H1 (cell line): ENCODE measurements around the gene ENPP3. TPM values are rescaled to one million over a fixed set of nuclear protein-coding genes. Genes with fewer than 3 reads are reported as not detected.

Source experiments
- CTCF ChIA-PET: fragments of 300-600 bp; sonication (Branson Sonifier 250); formaldehyde crosslinking; loops from one replicate; lab custom pipeline; 2021; ENCODE audit not compliant: partially characterized antibody; lab: Charles Lee
- POLR2A ChIA-PET: fragments of 300-600 bp; sonication (Branson Sonifier 250); formaldehyde crosslinking; loops from one replicate; lab custom pipeline; 2021; ENCODE audit warnings: inconsistent platforms; ENCODE audit not compliant: partially characterized antibody; lab: Charles Lee
- DNase-seq, 2 experiments: peaks; one replicate each; pipeline versions ENCODE4 v3.0.0 to v3.0.0-alpha.2; 2010 to 2022; ENCODE audit warnings: low spot score in 2 of 2, low read depth in 1 of 2, mixed read lengths in 1 of 2
- FAIRE-seq: peaks from 2 replicates; lab custom pipeline; 2011; peaks lifted over from hg19 to GRCh38; lab: Jason Lieb, UNC
- H2AFZ ChIP-seq: 2 replicates; pipeline ENCODE4 v1.8.1; 2012; ENCODE audit warnings: low read length, inconsistent platforms
- H2AK5ac ChIP-seq: 2 replicates; pipeline ENCODE4 v1.6.1; 2013; ENCODE audit warnings: low read depth, low read length
- H2BK120ac ChIP-seq: replicated peaks from 2 replicates; pipeline ENCODE3; 2013; ENCODE audit warnings: low read depth, low read length, inconsistent platforms
- H2BK12ac ChIP-seq: 2 replicates; pipeline ENCODE4 v1.6.1; 2013; ENCODE audit warnings: low read depth, low read length
- H2BK15ac ChIP-seq: 2 replicates; pipeline ENCODE4 v1.6.1; 2013; ENCODE audit warnings: low read length
- H2BK20ac ChIP-seq: 2 replicates; pipeline ENCODE4 v1.6.1; 2013; ENCODE audit warnings: low read length
- H2BK5ac ChIP-seq: 2 replicates; pipeline ENCODE4 v1.6.1; 2013; ENCODE audit warnings: low read depth, low read length
- H3K14ac ChIP-seq: 2 replicates; pipeline ENCODE4 v1.6.1; 2013; ENCODE audit warnings: inconsistent platforms; ENCODE audit not compliant: insufficient read length
- H3K18ac ChIP-seq: 2 replicates; pipeline ENCODE4 v1.6.1; 2013; ENCODE audit warnings: low read length; ENCODE audit errors: extremely low read depth
- H3K23ac ChIP-seq: 2 replicates; pipeline ENCODE4 v1.6.1; 2013; ENCODE audit warnings: inconsistent platforms; ENCODE audit not compliant: insufficient read length
- H3K23me2 ChIP-seq: 2 replicates; pipeline ENCODE4 v1.6.1; 2013; ENCODE audit warnings: low read depth, low read length
- H3K27ac ChIP-seq: 2 replicates; pipeline ENCODE4 v1.6.1; 2011; ENCODE audit warnings: low read depth, low read length, inconsistent platforms
- H3K27me3 ChIP-seq, 4 experiments: replicated peaks in 1 of 4; 1 replicate in 1 of 4; 2 replicates in 3 of 4; pipeline versions ENCODE4 v1.6.1 to v1.8.1; 2011 to 2013; ENCODE audit warnings: low read length in 3 of 4, mild to moderate bottlenecking in 3 of 4, inconsistent platforms in 2 of 4, mixed read lengths in 2 of 4, moderate library complexity in 1 of 4; ENCODE audit not compliant: control insufficient read depth in 3 of 4, insufficient read depth in 3 of 4; ENCODE audit errors: extremely low read depth in 1 of 4
- H3K36me3 ChIP-seq, 4 experiments: 2 replicates each; pipeline versions ENCODE4 v1.6.1 to v1.8.1; 2011 to 2013; ENCODE audit warnings: mild to moderate bottlenecking in 4 of 4, low read length in 3 of 4, moderate library complexity in 2 of 4, control low read depth in 1 of 4, inconsistent platforms in 1 of 4; ENCODE audit not compliant: insufficient read depth in 4 of 4, control insufficient read depth in 2 of 4
- H3K4ac ChIP-seq: replicated peaks from 2 replicates; pipeline ENCODE3; 2013; ENCODE audit warnings: low read length, low read depth, mixed read lengths, inconsistent platforms; ENCODE audit not compliant: insufficient read length
- H3K4me1 ChIP-seq, 4 experiments: replicated peaks in 1 of 4; 1 replicate in 1 of 4; 2 replicates in 3 of 4; pipeline versions ENCODE4 v1.6.1 to v1.8.1; 2011 to 2013; ENCODE audit warnings: low read length in 3 of 4, inconsistent platforms in 2 of 4, mixed read lengths in 1 of 4; ENCODE audit not compliant: insufficient read depth in 4 of 4, control insufficient read depth in 3 of 4
- H3K4me2 ChIP-seq, 2 experiments: 2 replicates each; pipeline versions ENCODE4 v1.6.1 to v1.8.1; 2011 to 2013; ENCODE audit warnings: low read depth in 2 of 2, low read length in 2 of 2, control low read depth in 1 of 2, inconsistent platforms in 1 of 2, mild to moderate bottlenecking in 1 of 2; ENCODE audit not compliant: insufficient read depth in 1 of 2
- H3K4me3 ChIP-seq, 4 experiments: fragments of 200-600, 300-600 bp in 1 of 4; sonication (generic), shearing (Covaris generic), sonication (Bioruptor Twin) in 1 of 4; 2 replicates each; pipeline versions ENCODE4 v1.5.1 to v1.8.1; 2011 to 2016; ENCODE audit warnings: low read length in 4 of 4, low read depth in 3 of 4, control low read depth in 2 of 4, inconsistent platforms in 2 of 4, mild to moderate bottlenecking in 2 of 4, mixed read lengths in 1 of 4, moderate library complexity in 1 of 4; ENCODE audit not compliant: insufficient read depth in 2 of 4; ENCODE audit errors: extremely low read depth in 1 of 4
- H3K56ac ChIP-seq: replicated peaks from 2 replicates; pipeline ENCODE3; 2013; ENCODE audit warnings: low read depth, mild to moderate bottlenecking, mixed read lengths, low read length, inconsistent platforms; ENCODE audit not compliant: insufficient read length
- H3K79me1 ChIP-seq: 2 replicates; pipeline ENCODE4 v1.6.1; 2013; ENCODE audit warnings: low read depth, low read length, control low read depth
- H3K79me2 ChIP-seq, 2 experiments: 2 replicates each; pipeline versions ENCODE4 v1.6.1 to v1.8.1; 2012 to 2013; ENCODE audit warnings: low read length in 2 of 2, mild to moderate bottlenecking in 2 of 2, inconsistent platforms in 1 of 2; ENCODE audit not compliant: insufficient read depth in 2 of 2, control insufficient read depth in 1 of 2
- H3K9ac ChIP-seq, 4 experiments: replicated peaks in 1 of 4; 1 replicate in 1 of 4; 2 replicates in 3 of 4; pipeline versions ENCODE4 v1.6.1 to v1.8.1; 2011 to 2013; ENCODE audit warnings: low read depth in 3 of 4, low read length in 3 of 4, control low read depth in 2 of 4, mild to moderate bottlenecking in 2 of 4, moderate library complexity in 2 of 4, inconsistent platforms in 1 of 4; ENCODE audit errors: extremely low read depth in 1 of 4
- H3K9me3 ChIP-seq, 2 experiments: 2 replicates each; pipeline versions ENCODE4 v1.6.1 to v1.8.1; 2012 to 2013; ENCODE audit warnings: mild to moderate bottlenecking in 2 of 2, moderate library complexity in 2 of 2, control low read depth in 1 of 2, inconsistent platforms in 1 of 2, low read depth in 1 of 2, low read length in 1 of 2, mixed read lengths in 1 of 2; ENCODE audit not compliant: insufficient read depth in 2 of 2
- H4K20me1 ChIP-seq, 2 experiments: replicated peaks in 1 of 2; 2 replicates each; pipeline versions ENCODE3 to v1.8.1; 2011 to 2013; ENCODE audit warnings: inconsistent platforms in 2 of 2, low read length in 2 of 2, mild to moderate bottlenecking in 1 of 2; ENCODE audit not compliant: insufficient read depth in 2 of 2, control insufficient read depth in 1 of 2
- H4K5ac ChIP-seq: 2 replicates; pipeline ENCODE4 v1.6.1; 2013; ENCODE audit warnings: low read length, low read depth, mixed read lengths, inconsistent platforms; ENCODE audit not compliant: insufficient read length
- H4K8ac ChIP-seq: 2 replicates; pipeline ENCODE4 v1.8.0; 2013; ENCODE audit warnings: mild to moderate bottlenecking, moderate library complexity, low read length, inconsistent platforms; ENCODE audit not compliant: insufficient read depth; ENCODE audit errors: extremely low read depth
- H4K91ac ChIP-seq: replicated peaks from 2 replicates; pipeline ENCODE3; 2013; ENCODE audit warnings: low read length, mixed read lengths, inconsistent platforms; ENCODE audit not compliant: insufficient read length
- CHD2 ChIP-seq: IDR thresholded peaks from 2 replicates; pipeline ENCODE4 v1.6.1; 2012; ENCODE audit warnings: low read length, improper control_type of control experiment
- CTBP2 ChIP-seq: IDR thresholded peaks from 2 replicates; pipeline ENCODE4 v1.7.0; 2011; ENCODE audit warnings: borderline replicate concordance, mild to moderate bottlenecking, moderate library complexity, mixed read lengths, low read length; ENCODE audit not compliant: insufficient read depth, insufficient read length
- HDAC6 ChIP-seq: IDR thresholded peaks from one replicate; pipeline ENCODE4 v1.7.1; 2012; ENCODE audit warnings: low read depth, mild to moderate bottlenecking, inconsistent platforms, low read length, moderate library complexity
- MAFK ChIP-seq: IDR thresholded peaks from 2 replicates; pipeline ENCODE4 v1.6.1; 2012; ENCODE audit warnings: low read depth, mild to moderate bottlenecking, improper control_type of control experiment, low read length
- NRF1 ChIP-seq: IDR thresholded peaks from 2 replicates; pipeline ENCODE4 v1.6.1; 2011; ENCODE audit warnings: mild to moderate bottlenecking, low read depth, low read length, improper control_type of control experiment
- POLR2A ChIP-seq, 2 experiments: IDR thresholded peaks; 1 replicate in 1 of 2; 2 replicates in 1 of 2; pipeline ENCODE4 v1.6.1; 2011; ENCODE audit warnings: low read depth in 2 of 2, low read length in 2 of 2, mild to moderate bottlenecking in 2 of 2; ENCODE audit errors: control extremely low read depth in 1 of 2
- SIX5 ChIP-seq: IDR thresholded peaks from 2 replicates; pipeline ENCODE4 v1.6.1; 2011; ENCODE audit warnings: mild to moderate bottlenecking, low read depth, low read length
- SP1 ChIP-seq: IDR thresholded peaks from 2 replicates; pipeline ENCODE4 v1.6.1; 2011; ENCODE audit warnings: low read depth, low read length
- SP4 ChIP-seq: IDR thresholded peaks from 2 replicates; pipeline ENCODE4 v1.6.1; 2012; ENCODE audit warnings: low read length, inconsistent platforms
- SRF ChIP-seq: IDR thresholded peaks from 2 replicates; pipeline ENCODE4 v1.6.1; 2011; ENCODE audit warnings: mild to moderate bottlenecking, low read depth, low read length, moderate library complexity
- TEAD4 ChIP-seq: IDR thresholded peaks from 2 replicates; pipeline ENCODE4 v1.6.1; 2012; ENCODE audit warnings: low read depth, low read length, inconsistent platforms, mixed read lengths
- WGBS, 2 experiments: shearing (Covaris generic) in 1 of 2; methylation state at CpG; one replicate each; pipeline versions ENCODE4 v1.1.6 to v1.1.7; 2013 to 2015; ENCODE audit warnings: low lambda C conversion rate in 2 of 2, mixed read lengths in 2 of 2, inconsistent platforms in 1 of 2, low coverage in 1 of 2, missing lambda C conversion rate in 1 of 2; ENCODE audit not compliant: insufficient replicate concordance in 2 of 2, insufficient coverage in 1 of 2, insufficient read length in 1 of 2; ENCODE audit errors: extremely low coverage in 1 of 2, missing lambda C conversion rate in 1 of 2; 5-methylcytosine and 5-hydroxymethylcytosine counted together
- polyA plus RNA-seq, 7 experiments: library from polyadenylated mRNA; depleted of rRNA in 3 of 7; stranded (reverse) in 5 of 7; unstranded in 2 of 7; fragments of >200 nt in 5 of 7; fragments of 200-250 nt in 2 of 7; gene quantifications; 1 replicate in 5 of 7; 2 replicates in 1 of 7; 4 replicates in 1 of 7; pipeline versions ENCODE4 v1.2.1 to v1.2.3, GENCODE V29; 2011 to 2013; ENCODE audit warnings: missing spikeins in 2 of 7, mixed read lengths in 2 of 7
- total RNA-seq: library from RNA; stranded (reverse); fragmentation: NEBNext Ultra II Directional; extraction: Animal tissue kit (Norgen Biotek cat#: 25700); gene quantifications from 2 replicates; pipeline ENCODE4 v1.2.1, GENCODE V29; 2021
- TF ChIP-seq, protein P1 (sequence below): IDR thresholded peaks from 2 replicates; pipeline ENCODE4 v1.6.1; 2012; ENCODE audit warnings: low read length, inconsistent platforms

Gene ENPP3
- total and polyA plus RNA-seq, 2 of the 8 experiments (the other 6 are each of a cell fraction or from before 2014, with no cell fraction given) = 0.11 TPM; not detected in 1

GRCh38 chr6:131776985-131777384 is 139.9 kb downstream of the ENPP3 start:
- FAIRE-seq (no peak), DNase-seq (no peak)
- Histone ChIP-seq H4K91ac (no peak overlapping the region), H2BK15ac (no peak overlapping the region), H3K4me2 (no peak overlapping the region), H4K8ac (no peak overlapping the region), H3K4ac (no peak overlapping the region), H2AFZ (no peak overlapping the region), H3K27ac (no peak overlapping the region), H3K79me2 (no peaks in the 10 kb centered on the region), H3K9ac (no peak overlapping the region), H2BK5ac (no peak overlapping the region), H4K5ac (no peak overlapping the region), H3K23me2 (no peaks in the 10 kb centered on the region), H3K4me3 (no peak overlapping the region), H2BK120ac (no peak overlapping the region), H2BK12ac (no peak overlapping the region), H3K9me3 (no peaks in the 10 kb centered on the region), H3K18ac (no peak overlapping the region), H4K20me1 (no peaks in the 10 kb centered on the region), H2AK5ac (no peak overlapping the region), H3K36me3 (no peaks in the 10 kb centered on the region), H3K56ac (no peak overlapping the region), H3K79me1 (no peaks in the 10 kb centered on the region), H3K27me3 (0 out of 7 replicates have a peak, but pooled peaks cover 0 to 3% (median 0%) of the 10 kb centered on the region in 4 experiments), H3K23ac (no peak overlapping the region), H3K4me1 (peaks cover 0 to 4% (median 0%) of the 10 kb centered on the region in 4 experiments; a peak in 1 of 7 replicates), H2BK20ac (no peak overlapping the region), H3K14ac (no peak overlapping the region)
- CTCF ChIA-PET = no interaction called here
- POLR2A ChIA-PET = no interaction called here
- 100% methylated on average over 2 of the region's 2 CpGs; no CpG with 5 or more reads in 1 of the 2 experiments for WGBS, 2 experiments
- TF ChIP-seq SP1 = no peak
- no peak for TF ChIP-seq SRF
- no peak for TF ChIP-seq POLR2A (IDR thresholded peaks at IDR 0.05; ENCODE audit: control extremely low read depth in 1 of 2, low read depth in 2 of 2, low read length in 2 of 2)
- no peak for TF ChIP-seq HDAC6
- TF ChIP-seq TEAD4 = no peak
- TF ChIP-seq, protein P1, sequence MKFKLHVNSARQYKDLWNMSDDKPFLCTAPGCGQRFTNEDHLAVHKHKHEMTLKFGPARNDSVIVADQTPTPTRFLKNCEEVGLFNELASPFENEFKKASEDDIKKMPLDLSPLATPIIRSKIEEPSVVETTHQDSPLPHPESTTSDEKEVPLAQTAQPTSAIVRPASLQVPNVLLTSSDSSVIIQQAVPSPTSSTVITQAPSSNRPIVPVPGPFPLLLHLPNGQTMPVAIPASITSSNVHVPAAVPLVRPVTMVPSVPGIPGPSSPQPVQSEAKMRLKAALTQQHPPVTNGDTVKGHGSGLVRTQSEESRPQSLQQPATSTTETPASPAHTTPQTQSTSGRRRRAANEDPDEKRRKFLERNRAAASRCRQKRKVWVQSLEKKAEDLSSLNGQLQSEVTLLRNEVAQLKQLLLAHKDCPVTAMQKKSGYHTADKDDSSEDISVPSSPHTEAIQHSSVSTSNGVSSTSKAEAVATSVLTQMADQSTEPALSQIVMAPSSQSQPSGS = no peak
- TF ChIP-seq SIX5 = no peak
- TF ChIP-seq CHD2 = no peak
- TF ChIP-seq MAFK = no peak
- TF ChIP-seq NRF1 = no peak
- no peak for TF ChIP-seq CTBP2
- TF ChIP-seq SP4 = no peak
